IMR-90 (cell line): ENCODE measurements around the gene TSN. TPM values are rescaled to one million over a fixed set of nuclear protein-coding genes. Genes with fewer than 3 reads are reported as not detected.
A peak's percentile ranks its signal among the peaks of the same experiment; 100 is the strongest.

ENCODE experiments used
- ATAC-seq: fragments of 200-7000 bp; cut with Tn5 transposase; 2 replicates; pipeline ENCODE4 v1.9.1; 2020; ENCODE audit warnings: low read depth, mild to moderate bottlenecking, moderate library complexity
- BruUV-seq: library from RNA; stranded (reverse); fragments of 400-500 nt; replicated peaks from 2 replicates; lab custom pipeline; 2021; lab: Mats Ljungman, UMichigan
- CTCF ChIA-PET: fragments of 300-600 bp; formaldehyde crosslinking; extraction: SDS; loops from one replicate; lab custom pipeline; 2021; ENCODE audit warnings: antibody characterized with exemption; lab: Yijun Ruan, JAX
- POLR2A ChIA-PET: fragments of 300-600 bp; sonication (Branson Sonifier 250); formaldehyde crosslinking; loops from one replicate; lab custom pipeline; 2022; ENCODE audit warnings: antibody characterized with exemption; ENCODE audit not compliant: unreplicated experiment; lab: Charles Lee
- DNase-seq: peaks from one replicate; pipeline ENCODE4 v3.0.0; 2013
- H2AFZ ChIP-seq: replicated peaks from 2 replicates; pipeline ENCODE3; 2013; ENCODE audit warnings: low read length, mild to moderate bottlenecking; ENCODE audit not compliant: poor library complexity
- H2AK5ac ChIP-seq: 2 replicates; pipeline ENCODE4 v1.6.1; 2013; ENCODE audit warnings: low read depth, low read length, inconsistent platforms
- H2AK9ac ChIP-seq: replicated peaks from 2 replicates; pipeline ENCODE3; 2013; ENCODE audit warnings: mild to moderate bottlenecking, low read depth, low read length, moderate library complexity; ENCODE audit not compliant: poor library complexity
- H2BK120ac ChIP-seq: 2 replicates; pipeline ENCODE4 v1.6.1; 2013; ENCODE audit warnings: low read depth, low read length, inconsistent platforms
- H2BK15ac ChIP-seq: 3 replicates; pipeline ENCODE4 v1.6.1; 2013; ENCODE audit warnings: low read depth, low read length, inconsistent platforms
- H2BK20ac ChIP-seq: 2 replicates; pipeline ENCODE4 v1.6.1; 2013; ENCODE audit warnings: low read depth, mild to moderate bottlenecking, inconsistent platforms, low read length, moderate library complexity
- H2BK5ac ChIP-seq: 2 replicates; pipeline ENCODE4 v1.6.1; 2013; ENCODE audit warnings: mild to moderate bottlenecking, low read depth, low read length, inconsistent platforms; ENCODE audit not compliant: poor library complexity, severe bottlenecking
- H3K14ac ChIP-seq: replicated peaks from 2 replicates; pipeline ENCODE4 v1.6.1; 2013; ENCODE audit warnings: low read depth, low read length, inconsistent platforms
- H3K18ac ChIP-seq: 2 replicates; pipeline ENCODE4 v1.6.1; 2013; ENCODE audit warnings: low read depth, low read length, control low read depth
- H3K23ac ChIP-seq: 2 replicates; pipeline ENCODE4 v1.6.1; 2013; ENCODE audit warnings: low read depth, low read length, inconsistent platforms
- H3K27ac ChIP-seq: 2 replicates; pipeline ENCODE4 v1.5.1; 2013; ENCODE audit warnings: mild to moderate bottlenecking, control low read depth, low read length; ENCODE audit not compliant: insufficient read depth
- H3K27me3 ChIP-seq: 2 replicates; pipeline ENCODE4 v1.6.1; 2013; ENCODE audit warnings: low read length; ENCODE audit not compliant: control insufficient read depth, insufficient read depth
- H3K36me3 ChIP-seq: 2 replicates; pipeline ENCODE4 v1.6.1; 2013; ENCODE audit warnings: low read length, mixed read lengths; ENCODE audit not compliant: control insufficient read depth, insufficient read depth
- H3K4ac ChIP-seq: 2 replicates; pipeline ENCODE4 v1.6.1; 2013; ENCODE audit warnings: low read depth, low read length, inconsistent platforms
- H3K4me1 ChIP-seq: 2 replicates; pipeline ENCODE4 v1.6.1; 2013; ENCODE audit warnings: low read length, mixed read lengths; ENCODE audit not compliant: control insufficient read depth, insufficient read depth
- H3K4me2 ChIP-seq: 2 replicates; pipeline ENCODE4 v1.6.1; 2013; ENCODE audit warnings: low read depth, mild to moderate bottlenecking, control low read depth, low read length, moderate library complexity
- H3K4me3 ChIP-seq: 2 replicates; pipeline ENCODE4 v1.5.1; 2013; ENCODE audit warnings: low read depth, mild to moderate bottlenecking, control low read depth, low read length, moderate library complexity; ENCODE audit not compliant: insufficient read depth
- H3K56ac ChIP-seq: 2 replicates; pipeline ENCODE4 v1.6.1; 2013; ENCODE audit warnings: low read length, inconsistent platforms; ENCODE audit not compliant: insufficient read depth; ENCODE audit errors: extremely low read depth
- H3K79me1 ChIP-seq, 2 experiments: 2 replicates each; pipeline ENCODE4 v1.6.1; 2013; ENCODE audit warnings: low read length in 2 of 2, inconsistent platforms in 1 of 2, low read depth in 1 of 2
- H3K9ac ChIP-seq: 2 replicates; pipeline ENCODE4 v1.6.1; 2013; ENCODE audit warnings: low read depth, low read length, control low read depth
- H3K9me1 ChIP-seq: 2 replicates; pipeline ENCODE4 v1.6.1; 2013; ENCODE audit warnings: low read length, inconsistent platforms; ENCODE audit not compliant: insufficient read depth
- H3K9me3 ChIP-seq: 2 replicates; pipeline ENCODE4 v1.6.1; 2013; ENCODE audit warnings: low read length; ENCODE audit not compliant: control insufficient read depth, insufficient read depth
- H4K20me1 ChIP-seq: 2 replicates; pipeline ENCODE4 v1.6.1; 2013; ENCODE audit warnings: low read length, inconsistent platforms; ENCODE audit not compliant: insufficient read depth
- H4K5ac ChIP-seq: 2 replicates; pipeline ENCODE4 v1.6.1; 2013; ENCODE audit warnings: mild to moderate bottlenecking, low read depth, low read length, control low read depth
- H4K8ac ChIP-seq, 2 experiments: 2 replicates each; pipeline ENCODE4 v1.6.1; 2013; ENCODE audit warnings: low read depth in 2 of 2, low read length in 2 of 2, control low read depth in 1 of 2, inconsistent platforms in 1 of 2
- H4K91ac ChIP-seq: 2 replicates; pipeline ENCODE4 v1.6.1; 2013; ENCODE audit warnings: low read depth, low read length, inconsistent platforms; ENCODE audit not compliant: insufficient read depth
- MAFK ChIP-seq: IDR thresholded peaks from 2 replicates; pipeline ENCODE4 v1.6.1; 2012; ENCODE audit warnings: low read depth, low read length, improper control_type of control experiment
- MAZ ChIP-seq: IDR thresholded peaks from 2 replicates; pipeline ENCODE4 v1.6.1; 2012; ENCODE audit warnings: low read depth, mild to moderate bottlenecking, low read length, improper control_type of control experiment, moderate library complexity, borderline replicate concordance
- NFE2L2 ChIP-seq: fragments of 150-350 bp; IDR thresholded peaks from 2 replicates; pipeline ENCODE4 v1.6.1; 2016; ENCODE audit warnings: low read depth, mild to moderate bottlenecking, low read length
- WGBS, 2 experiments: methylation state at CpG; one replicate each; pipeline versions ENCODE4 v1.1.5 to v1.1.7; 2013; ENCODE audit warnings: missing lambda C conversion rate in 2 of 2; ENCODE audit not compliant: insufficient read length in 1 of 2; ENCODE audit errors: extremely low coverage in 2 of 2; 5-methylcytosine and 5-hydroxymethylcytosine counted together
- dilution Hi-C: fragments of 300-500 bp; cut with HindIII; formaldehyde crosslinking; loops from one replicate; pipeline ENCODE4 v1.14.3; 2018; ENCODE audit warnings: low sequenced_read_pairs; ENCODE audit not compliant: unreplicated experiment
- in situ Hi-C: fragments of 300-500 bp; cut with MboI; formaldehyde crosslinking; loops from 3 replicates; pipeline ENCODE4 v1.14.3; 2019; ENCODE audit warnings: low sequenced_read_pairs, inconsistent platforms, mixed read lengths
- intact Hi-C: fragments of 100-400 bp; cut with micrococcal nuclease; formaldehyde crosslinking; loops from 2 replicates; pipeline ENCODE4 v1.10.0; 2022
- polyA plus RNA-seq, 3 experiments: library from polyadenylated mRNA; depleted of rRNA; stranded (reverse); fragments of >200 nt; gene quantifications; 2 replicates each; pipeline ENCODE4 v1.2.3, GENCODE V29; 2012; ENCODE audit warnings: low replicate concordance in 1 of 3
- total RNA-seq: library from RNA; depleted of rRNA; stranded (reverse); fragments of >200 nt; gene quantifications from 2 replicates; pipeline ENCODE4 v1.2.3, GENCODE V29; 2012
- TF ChIP-seq, protein P1 (sequence below): fragments of 150-350 bp; IDR thresholded peaks from 2 replicates; pipeline ENCODE4 v1.6.1; 2016; ENCODE audit warnings: low read depth, mild to moderate bottlenecking, low read length, moderate library complexity, borderline replicate concordance

The TSN gene
- total and polyA plus RNA-seq, 2 of the 4 experiments (the other 2 are of a cell fraction) = 31.0 to 56.3 TPM

DNA sequence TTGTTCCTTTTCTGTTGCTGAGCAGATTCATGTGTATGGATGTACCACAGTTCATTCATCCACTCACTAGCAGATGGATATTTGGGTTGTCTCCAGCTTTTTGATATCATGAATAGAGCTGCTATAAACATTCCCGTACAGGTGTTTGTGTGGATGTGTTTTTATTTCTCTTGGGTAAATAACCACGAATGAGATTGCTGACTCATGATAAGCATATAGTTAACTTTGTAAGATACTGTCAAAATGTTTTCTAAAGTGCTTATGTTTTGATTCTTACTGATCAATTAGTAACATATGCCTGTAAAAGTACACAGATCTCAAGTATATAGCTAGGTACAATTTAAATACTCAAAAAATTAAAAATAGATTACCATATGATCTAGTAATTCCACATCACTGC, 27.7 kb downstream of the TSN start:
- no peak for ATAC-seq
- no peaks in the 10 kb centered on the region for H3K36me3 ChIP-seq
- no peak overlapping the region for H2BK20ac ChIP-seq
- no peaks in the 10 kb centered on the region for H3K9me3 ChIP-seq
- no peak overlapping the region for H2BK15ac ChIP-seq
- no peak overlapping the region for H2AK9ac ChIP-seq
- WGBS, 2 experiments = no CpG with 5 or more reads among the region's 2 CpGs
- no peak overlapping the region for H3K4me3 ChIP-seq
- H2BK120ac ChIP-seq = no peak overlapping the region
- H3K4ac ChIP-seq = no peak overlapping the region
- H3K23ac ChIP-seq = no peak overlapping the region
- no peak overlapping the region for H3K18ac ChIP-seq
- POLR2A ChIA-PET = no interaction called here
- H3K79me1 ChIP-seq = no peaks in the 10 kb centered on the region
- CTCF ChIA-PET = interaction anchor here (0.8 kb wide), 1 partner anchor 20 kb away, joined by 3 read pairs; no protein-coding TSS in a partner anchor
- H3K27ac ChIP-seq = no peak overlapping the region
- TF ChIP-seq NFE2L2 (no peak), MAFK (peak; percentile 70), MAZ (no peak)
- TF ChIP-seq, protein P1, sequence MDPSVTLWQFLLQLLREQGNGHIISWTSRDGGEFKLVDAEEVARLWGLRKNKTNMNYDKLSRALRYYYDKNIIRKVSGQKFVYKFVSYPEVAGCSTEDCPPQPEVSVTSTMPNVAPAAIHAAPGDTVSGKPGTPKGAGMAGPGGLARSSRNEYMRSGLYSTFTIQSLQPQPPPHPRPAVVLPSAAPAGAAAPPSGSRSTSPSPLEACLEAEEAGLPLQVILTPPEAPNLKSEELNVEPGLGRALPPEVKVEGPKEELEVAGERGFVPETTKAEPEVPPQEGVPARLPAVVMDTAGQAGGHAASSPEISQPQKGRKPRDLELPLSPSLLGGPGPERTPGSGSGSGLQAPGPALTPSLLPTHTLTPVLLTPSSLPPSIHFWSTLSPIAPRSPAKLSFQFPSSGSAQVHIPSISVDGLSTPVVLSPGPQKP = no peak
- no peaks in the 10 kb centered on the region for H3K9me1 ChIP-seq
- no peak overlapping the region for H4K5ac ChIP-seq
- no peak overlapping the region for H2AK5ac ChIP-seq
- no peak overlapping the region for H3K14ac ChIP-seq
- H4K20me1 ChIP-seq = no peaks in the 10 kb centered on the region
- no peak overlapping the region for H4K91ac ChIP-seq
- no peak overlapping the region for H4K8ac ChIP-seq
- dilution Hi-C loops = no loop called here
- no peak overlapping the region for H3K56ac ChIP-seq
- H2BK5ac ChIP-seq = no peak overlapping the region
- no peaks in the 10 kb centered on the region for H3K4me1 ChIP-seq
- H3K9ac ChIP-seq = no peak overlapping the region
- BruUV-seq = no TSS peak
- H3K4me2 ChIP-seq = no peak overlapping the region
- no peak overlapping the region for H2AFZ ChIP-seq
- intact Hi-C loops = no loop called here
- in situ Hi-C loops = no loop called here
- peaks cover 16% of the 10 kb centered on the region for H3K27me3 ChIP-seq
- DNase-seq = no peak
